Measurements from ENCODE around the gene KCNJ10. TPM values are rescaled to one million over a fixed set of nuclear protein-coding genes. Genes with fewer than 3 reads are reported as not detected.
A peak's percentile ranks its signal among the peaks of the same experiment; 100 is the strongest.

Gene KCNJ10
- total and polyA plus RNA-seq, 2 experiments from 2014 or later = not detected

DNA sequence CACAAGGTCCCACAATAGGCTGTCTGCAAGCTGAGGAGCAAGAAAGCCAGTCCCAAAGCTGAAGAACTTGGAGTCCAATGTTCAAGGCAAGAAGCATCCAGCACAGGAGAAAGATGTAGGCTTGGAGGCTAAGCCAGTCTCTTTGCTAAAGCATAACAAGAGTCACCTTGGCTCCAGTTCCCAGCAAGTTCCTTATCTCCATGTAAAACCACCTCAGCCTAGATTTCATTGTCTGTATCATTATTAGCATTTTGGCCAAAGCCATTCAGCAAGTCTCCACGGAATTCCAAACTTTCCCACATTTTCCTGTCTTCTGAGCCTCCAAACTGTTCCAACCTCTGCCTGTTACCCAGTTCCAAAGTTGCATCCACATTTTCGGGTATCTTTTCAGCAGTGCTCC is 75.1 kb downstream of the KCNJ10 start:
- Histone ChIP-seq H3K4me1 (ENCODE audit: insufficient read depth) (no peaks in the 10 kb centered on the region), H3K4me3 (no peak overlapping the region), H3K4me2 (no peak overlapping the region), H4K20me1 (ENCODE audit: insufficient read depth, poor library complexity, severe bottlenecking) (no peaks in the 10 kb centered on the region), H3K9me2 (replicated peaks; ENCODE audit: insufficient read depth) (no peaks in the 10 kb centered on the region), H3K9me3 (ENCODE audit: low read depth) (no peaks in the 10 kb centered on the region), H3K27ac (no peak overlapping the region), H2AFZ (no peak overlapping the region), H3K79me2 (no peaks in the 10 kb centered on the region), H3K27me3 (no peaks in the 10 kb centered on the region), H3K36me3 (replicated peaks; ENCODE audit: insufficient read depth, low read depth) (no peaks in the 10 kb centered on the region)
- WGBS (ENCODE audit: low lambda C conversion rate, missing lambda C conversion rate) = 85% methylated on average over 2 of the region's 2 CpGs
- TF ChIP-seq, protein P1, sequence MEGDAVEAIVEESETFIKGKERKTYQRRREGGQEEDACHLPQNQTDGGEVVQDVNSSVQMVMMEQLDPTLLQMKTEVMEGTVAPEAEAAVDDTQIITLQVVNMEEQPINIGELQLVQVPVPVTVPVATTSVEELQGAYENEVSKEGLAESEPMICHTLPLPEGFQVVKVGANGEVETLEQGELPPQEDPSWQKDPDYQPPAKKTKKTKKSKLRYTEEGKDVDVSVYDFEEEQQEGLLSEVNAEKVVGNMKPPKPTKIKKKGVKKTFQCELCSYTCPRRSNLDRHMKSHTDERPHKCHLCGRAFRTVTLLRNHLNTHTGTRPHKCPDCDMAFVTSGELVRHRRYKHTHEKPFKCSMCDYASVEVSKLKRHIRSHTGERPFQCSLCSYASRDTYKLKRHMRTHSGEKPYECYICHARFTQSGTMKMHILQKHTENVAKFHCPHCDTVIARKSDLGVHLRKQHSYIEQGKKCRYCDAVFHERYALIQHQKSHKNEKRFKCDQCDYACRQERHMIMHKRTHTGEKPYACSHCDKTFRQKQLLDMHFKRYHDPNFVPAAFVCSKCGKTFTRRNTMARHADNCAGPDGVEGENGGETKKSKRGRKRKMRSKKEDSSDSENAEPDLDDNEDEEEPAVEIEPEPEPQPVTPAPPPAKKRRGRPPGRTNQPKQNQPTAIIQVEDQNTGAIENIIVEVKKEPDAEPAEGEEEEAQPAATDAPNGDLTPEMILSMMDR (IDR thresholded peaks at IDR 0.05; ENCODE audit: poor library complexity) = no peak
- TF ChIP-seq EZH2phosphoT487 (IDR thresholded peaks at IDR 0.05; ENCODE audit: low read depth, severe bottlenecking, unreplicated experiment) (no peak), EZH2 (IDR thresholded peaks at IDR 0.05; ENCODE audit: borderline replicate concordance) (no peak)
- DNase-seq (ENCODE audit: low spot score) = no peak

DNA sequence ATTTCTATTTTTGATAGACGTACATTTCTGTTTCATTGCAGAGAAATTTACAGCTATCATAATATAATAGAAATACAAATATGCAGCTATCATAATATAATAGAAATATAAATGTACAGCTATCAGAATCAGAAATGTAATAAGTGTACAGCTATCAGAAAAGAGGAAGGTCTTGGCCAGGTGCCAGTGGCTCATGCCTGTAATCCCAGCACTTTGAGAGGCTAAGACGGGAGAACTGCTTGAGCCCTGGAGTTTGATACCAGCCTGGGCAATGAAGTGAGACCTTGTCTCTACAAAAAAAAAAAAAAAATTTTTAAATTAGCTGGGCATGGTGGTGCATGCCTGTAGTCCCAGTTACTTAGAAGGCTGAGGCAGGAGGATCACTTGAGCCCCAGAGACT is 76.0 kb downstream of the KCNJ10 start:
- no peak overlapping the region for H3K27ac ChIP-seq
- H3K27me3 ChIP-seq = no peaks in the 10 kb centered on the region
- 82% methylated on average over 2 of the region's 2 CpGs for WGBS (ENCODE audit: low lambda C conversion rate, missing lambda C conversion rate)
- no peak for DNase-seq (ENCODE audit: low spot score)
- no peaks in the 10 kb centered on the region for H3K36me3 ChIP-seq (replicated peaks; ENCODE audit: insufficient read depth, low read depth)
- H3K9me2 ChIP-seq (replicated peaks; ENCODE audit: insufficient read depth) = no peaks in the 10 kb centered on the region
- H3K4me2 ChIP-seq = no peak overlapping the region
- TF ChIP-seq, protein P1 (IDR thresholded peaks at IDR 0.05; ENCODE audit: poor library complexity) = no peak
- TF ChIP-seq EZH2 (IDR thresholded peaks at IDR 0.05; ENCODE audit: borderline replicate concordance) (no peak), EZH2phosphoT487 (IDR thresholded peaks at IDR 0.05; ENCODE audit: low read depth, severe bottlenecking, unreplicated experiment) (no peak)
- no peaks in the 10 kb centered on the region for H3K79me2 ChIP-seq
- no peak overlapping the region for H2AFZ ChIP-seq
- H3K4me3 ChIP-seq = no peak overlapping the region
- no peaks in the 10 kb centered on the region for H3K9me3 ChIP-seq (ENCODE audit: low read depth)
- H3K4me1 ChIP-seq (ENCODE audit: insufficient read depth) = no peaks in the 10 kb centered on the region
- H4K20me1 ChIP-seq (ENCODE audit: insufficient read depth, poor library complexity, severe bottlenecking) = no peaks in the 10 kb centered on the region

GRCh38 chr1:159992161-159992560 is 77.8 kb downstream of the KCNJ10 start:
- Histone ChIP-seq H3K4me3 (no peak overlapping the region), H2AFZ (no peak overlapping the region), H3K4me1 (ENCODE audit: insufficient read depth) (no peaks in the 10 kb centered on the region), H3K4me2 (no peak overlapping the region), H3K9me2 (replicated peaks; ENCODE audit: insufficient read depth) (no peaks in the 10 kb centered on the region), H3K79me2 (no peaks in the 10 kb centered on the region), H3K36me3 (replicated peaks; ENCODE audit: insufficient read depth, low read depth) (no peaks in the 10 kb centered on the region), H3K9me3 (ENCODE audit: low read depth) (no peaks in the 10 kb centered on the region), H3K27me3 (no peaks in the 10 kb centered on the region), H3K27ac (peak overlapping the region; percentile 3), H4K20me1 (ENCODE audit: insufficient read depth, poor library complexity, severe bottlenecking) (no peaks in the 10 kb centered on the region)
- TF ChIP-seq EZH2phosphoT487 (IDR thresholded peaks at IDR 0.05; ENCODE audit: low read depth, severe bottlenecking, unreplicated experiment) (no peak), EZH2 (IDR thresholded peaks at IDR 0.05; ENCODE audit: borderline replicate concordance) (no peak)
- TF ChIP-seq, protein P1 (IDR thresholded peaks at IDR 0.05; ENCODE audit: poor library complexity) = no peak
- 92% methylated on average over 1 of the region's 1 CpG for WGBS (ENCODE audit: low lambda C conversion rate, missing lambda C conversion rate)
- no peak for DNase-seq (ENCODE audit: low spot score)

DNA sequence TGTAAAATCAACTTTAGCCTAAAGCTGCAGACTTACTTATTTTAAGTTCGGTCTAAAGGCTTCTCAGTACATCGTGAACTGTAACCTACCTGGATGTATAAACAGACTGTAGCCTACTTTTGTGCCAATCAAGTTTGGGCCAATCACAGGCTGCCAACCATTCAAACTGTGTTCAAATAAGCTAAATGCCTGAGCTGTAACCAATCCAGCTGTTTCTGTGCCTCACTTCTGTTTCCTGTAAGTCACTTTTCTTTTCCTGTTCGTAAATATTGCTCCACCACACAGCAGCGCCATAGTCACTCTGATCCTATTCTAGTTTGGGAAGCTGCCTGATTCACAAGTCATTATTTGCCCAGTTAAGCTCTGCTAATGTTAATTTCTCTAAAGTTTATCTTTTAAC is 78.4 kb downstream of the KCNJ10 start:
- peak; percentile 42 for DNase-seq (ENCODE audit: low spot score)
- H3K27me3 ChIP-seq = no peaks in the 10 kb centered on the region
- no peaks in the 10 kb centered on the region for H4K20me1 ChIP-seq (ENCODE audit: insufficient read depth, poor library complexity, severe bottlenecking)
- no peaks in the 10 kb centered on the region for H3K79me2 ChIP-seq
- H3K4me2 ChIP-seq = peak overlapping the region; percentile 17
- 43% methylated on average over 4 of the region's 4 CpGs for WGBS (ENCODE audit: low lambda C conversion rate, missing lambda C conversion rate)
- no peaks in the 10 kb centered on the region for H3K9me2 ChIP-seq (replicated peaks; ENCODE audit: insufficient read depth)
- peak overlapping the region; percentile 10 for H3K27ac ChIP-seq
- no peak overlapping the region for H3K4me3 ChIP-seq
- no peak for TF ChIP-seq EZH2phosphoT487 (IDR thresholded peaks at IDR 0.05; ENCODE audit: low read depth, severe bottlenecking, unreplicated experiment)
- no peak for TF ChIP-seq EZH2 (IDR thresholded peaks at IDR 0.05; ENCODE audit: borderline replicate concordance)
- TF ChIP-seq, protein P1 (IDR thresholded peaks at IDR 0.05; ENCODE audit: poor library complexity) = no peak
- H2AFZ ChIP-seq = no peak overlapping the region
- no peaks in the 10 kb centered on the region for H3K9me3 ChIP-seq (ENCODE audit: low read depth)
- no peaks in the 10 kb centered on the region for H3K4me1 ChIP-seq (ENCODE audit: insufficient read depth)
- no peaks in the 10 kb centered on the region for H3K36me3 ChIP-seq (replicated peaks; ENCODE audit: insufficient read depth, low read depth)
